Adrenal gland (tissue), 12 donors: ENCODE results near the gene MEIS3. TPM values are rescaled to one million over a fixed set of nuclear protein-coding genes. Genes with fewer than 3 reads are reported as not detected.

Experiments used
- DNase-seq, 7 donors: peaks; one replicate each; pipeline ENCODE4 v3.0.0-alpha.2; 2019 to 2020
- H3K27ac ChIP-seq, 5 donors: fragments of 200-600 bp; sonication (generic) in 4 of 5; 1 replicate in 3 of 5; 2 replicates in 2 of 5; pipeline versions ENCODE4 v1.5.1 to v1.8.0; 2016 to 2020; ENCODE audit warnings: mild to moderate bottlenecking in 1 of 5
- H3K27me3 ChIP-seq: fragments of 200-600 bp; 2 replicates; pipeline ENCODE4 v1.8.0; 2021
- H3K36me3 ChIP-seq, 2 donors: fragments of 200-600 bp; replicated peaks in 1 of 2; 1 replicate in 1 of 2; 2 replicates in 1 of 2; pipeline versions ENCODE4 v1.5.1 to v1.8.0; 2018 to 2022
- H3K4me1 ChIP-seq, 2 donors: fragments of 200-600 bp; replicated peaks in 1 of 2; 1 replicate in 1 of 2; 2 replicates in 1 of 2; pipeline versions ENCODE4 v1.5.1 to v1.8.0; 2018 to 2021
- H3K4me3 ChIP-seq, 4 donors: fragments of 200-600 bp; sonication (generic) in 3 of 4; one replicate each; pipeline ENCODE4 v1.5.1; 2016 to 2018
- H3K9me3 ChIP-seq, 3 donors: fragments of 200-600 bp; sonication (generic) in 1 of 3; replicated peaks in 1 of 3; 1 replicate in 2 of 3; 2 replicates in 1 of 3; pipeline versions ENCODE4 v1.5.1 to v1.8.0; 2016 to 2021
- POLR2A ChIP-seq, 2 donors: fragments of 450-650 bp; IDR thresholded peaks; one replicate each; pipeline ENCODE4 v1.6.1; 2017; ENCODE audit warnings: antibody characterized with exemption in 2 of 2, mild to moderate bottlenecking in 2 of 2, moderate library complexity in 1 of 2
- WGBS, 4 donors: extraction: QIAGEN DNeasy Blood & Tissue Kit in 2 of 4; methylation state at CpG; one replicate each; pipeline versions ENCODE4 v1.1.5 to v1.1.7; 2013 to 2017; 5-methylcytosine and 5-hydroxymethylcytosine counted together
- intact Hi-C, 2 donors: fragments of 100-400 bp; cut with DNase I; formaldehyde crosslinking; loops; one replicate each; pipeline versions ENCODE4 v1.14.1 to v1.15.0; 2022 to 2023
- polyA plus RNA-seq, 3 donors: library from polyadenylated mRNA; stranded (reverse); fragments of 200-250 nt in 2 of 3; fragments of 350-450 nt in 1 of 3; fragmentation: Illumina TruSeq in 1 of 3; extraction: RNeasy Lipid Tissue Mini Kit (QIAGEN cat#74804) in 1 of 3; gene quantifications; one replicate each; pipeline ENCODE4 v1.2.3, GENCODE V29; 2013 to 2014
- total RNA-seq, 9 donors: library from RNA; depleted of rRNA in 4 of 9; stranded (reverse); fragments of >200 nt in 4 of 9; fragments of 120-200 nt in 1 of 9; fragmentation: NEBNext Ultra II Directional in 1 of 9; extraction: Animal tissue kit (Norgen Biotek cat#: 25700) in 1 of 9; gene quantifications; one replicate each; pipeline versions ENCODE4 v1.1.0 to v1.2.4, GENCODE V29; 2013 to 2023
- TF ChIP-seq, protein P1 (sequence below), 6 experiments: fragments of 450-650 bp in 4 of 6; fragments of 200-600 bp in 2 of 6; sonication (generic) in 1 of 6; IDR thresholded peaks; 1 replicate in 5 of 6; 2 replicates in 1 of 6; pipeline versions ENCODE4 v1.5.1 to v1.8.0; 2016 to 2021; ENCODE audit warnings: antibody characterized with exemption in 6 of 6, mild to moderate bottlenecking in 2 of 6, moderate library complexity in 1 of 6
- donor health status: healthy with polysubstance abuse.
- donor health status: Bipolar disorder and iron deficiency.
- donor health status: DM: yes; HTN: yes; CAD: no.
- donor health status: DM: no; HTN: no; CAD: no.
- donor health status: DM: no; HTN: no; CAD: no.
- donor health status: DM: yes; HTN: yes; CAD: no.

MEIS3 gene
- total and polyA plus RNA-seq, 12 donors: 2.1 to 15.5 (median 5.1) TPM

DNA sequence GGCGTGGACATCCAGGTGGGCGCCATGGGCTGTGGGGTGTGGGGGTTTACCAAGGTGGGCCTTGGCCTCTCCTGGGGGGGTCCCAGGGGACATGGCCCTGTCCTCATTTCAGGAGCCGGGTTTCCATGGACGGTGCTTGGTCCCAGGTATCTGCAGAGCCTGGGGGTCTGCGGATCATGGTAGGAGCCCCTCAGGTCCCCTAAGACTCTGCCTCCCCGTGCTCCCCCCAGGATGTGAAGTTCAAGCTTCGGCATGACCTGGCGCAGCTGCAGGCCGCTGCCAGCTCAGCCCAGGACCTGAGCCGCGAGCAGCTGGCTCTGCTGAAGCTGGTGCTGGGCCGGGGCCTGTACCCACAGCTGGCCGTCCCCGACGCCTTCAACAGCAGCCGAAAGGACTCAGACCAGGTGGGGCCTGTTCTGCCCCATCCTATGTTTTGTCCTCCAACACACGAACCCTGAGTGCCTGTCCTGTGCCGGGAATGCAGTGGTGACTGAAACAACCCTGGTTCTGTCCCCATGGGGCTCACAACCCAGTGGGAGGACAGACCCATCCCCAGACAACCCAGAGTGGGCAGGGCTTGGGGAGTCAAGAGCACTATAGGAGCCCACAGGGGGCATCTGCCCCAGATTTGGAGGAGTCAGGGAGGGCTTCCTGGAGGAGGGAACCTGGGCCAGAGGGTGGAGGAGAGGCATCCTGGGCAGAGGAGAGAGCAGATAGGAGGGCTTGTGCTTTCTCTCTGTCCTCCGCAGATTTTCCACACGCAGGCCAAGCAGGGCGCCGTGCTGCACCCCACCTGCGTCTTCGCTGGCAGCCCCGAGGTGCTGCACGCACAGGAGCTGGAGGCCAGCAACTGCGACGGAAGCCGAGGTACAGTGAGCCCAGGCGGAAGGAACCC is 43.4 kb downstream of the MEIS3 start:
- intact Hi-C loops: no loop called here
- no peak for TF ChIP-seq POLR2A (IDR thresholded peaks at IDR 0.05)
- TF ChIP-seq, protein P1, sequence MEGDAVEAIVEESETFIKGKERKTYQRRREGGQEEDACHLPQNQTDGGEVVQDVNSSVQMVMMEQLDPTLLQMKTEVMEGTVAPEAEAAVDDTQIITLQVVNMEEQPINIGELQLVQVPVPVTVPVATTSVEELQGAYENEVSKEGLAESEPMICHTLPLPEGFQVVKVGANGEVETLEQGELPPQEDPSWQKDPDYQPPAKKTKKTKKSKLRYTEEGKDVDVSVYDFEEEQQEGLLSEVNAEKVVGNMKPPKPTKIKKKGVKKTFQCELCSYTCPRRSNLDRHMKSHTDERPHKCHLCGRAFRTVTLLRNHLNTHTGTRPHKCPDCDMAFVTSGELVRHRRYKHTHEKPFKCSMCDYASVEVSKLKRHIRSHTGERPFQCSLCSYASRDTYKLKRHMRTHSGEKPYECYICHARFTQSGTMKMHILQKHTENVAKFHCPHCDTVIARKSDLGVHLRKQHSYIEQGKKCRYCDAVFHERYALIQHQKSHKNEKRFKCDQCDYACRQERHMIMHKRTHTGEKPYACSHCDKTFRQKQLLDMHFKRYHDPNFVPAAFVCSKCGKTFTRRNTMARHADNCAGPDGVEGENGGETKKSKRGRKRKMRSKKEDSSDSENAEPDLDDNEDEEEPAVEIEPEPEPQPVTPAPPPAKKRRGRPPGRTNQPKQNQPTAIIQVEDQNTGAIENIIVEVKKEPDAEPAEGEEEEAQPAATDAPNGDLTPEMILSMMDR (IDR thresholded peaks at IDR 0.05): no peak
- WGBS, 4 donors: 89 to 95% (median 92%) methylated on average over 18 to 30 of the region's 30 CpGs
- no peaks in the 10 kb centered on the region for H3K9me3 ChIP-seq
- H3K27ac ChIP-seq: no peak overlapping the region
- H3K4me3 ChIP-seq: no peak overlapping the region
- H3K27me3 ChIP-seq: no peaks in the 10 kb centered on the region
- peaks cover 0 to 10% of the 10 kb centered on the region in 2 donors for H3K4me1 ChIP-seq
- H3K36me3 ChIP-seq: peaks cover 0 to 85% of the 10 kb centered on the region in 2 donors
- no peak for DNase-seq

DNA sequence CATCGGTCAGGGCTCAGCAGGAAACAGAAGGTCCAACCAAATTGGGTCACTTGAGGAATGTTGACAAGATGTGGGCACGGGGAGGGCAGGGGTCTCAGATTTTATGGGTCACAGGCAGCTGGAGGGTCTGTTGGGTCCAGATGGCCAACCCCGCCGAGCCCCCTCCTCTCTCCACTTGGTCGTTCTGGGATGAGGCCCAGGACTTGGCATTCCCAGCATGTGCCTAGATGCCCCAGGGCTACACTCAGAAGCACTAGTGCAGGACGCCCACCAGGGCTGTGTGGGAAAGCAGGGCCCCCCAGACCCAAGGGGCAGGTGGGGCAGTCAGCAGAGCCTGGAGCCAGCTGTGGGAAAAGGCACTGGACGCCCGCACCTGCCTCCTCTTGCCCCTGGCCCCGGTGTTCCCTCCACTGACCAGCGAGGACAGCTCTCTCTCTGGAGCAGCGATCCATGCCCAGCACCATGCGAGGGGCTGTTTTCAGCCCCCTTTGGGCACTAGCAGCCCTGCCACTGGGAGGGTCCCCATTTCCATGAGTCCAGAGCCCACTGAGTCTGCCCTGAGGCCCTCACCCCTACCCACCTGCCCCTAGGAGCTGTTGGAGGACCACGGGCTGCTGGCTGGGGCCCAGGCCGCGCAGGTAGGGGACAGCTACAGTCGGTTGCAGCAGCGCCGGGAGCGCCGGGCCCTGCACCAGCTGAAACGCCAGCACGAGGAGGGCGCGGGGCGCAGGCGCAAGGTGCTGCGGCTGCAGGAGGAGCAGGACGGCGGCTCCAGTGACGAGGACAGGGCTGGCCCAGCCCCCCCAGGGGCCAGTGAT is 44.2 kb downstream of the MEIS3 start:
- Histone ChIP-seq H3K27ac (no peak overlapping the region), H3K4me1 (peaks cover 0 to 17% of the 10 kb centered on the region in 2 donors), H3K9me3 (no peaks in the 10 kb centered on the region), H3K27me3 (no peaks in the 10 kb centered on the region), H3K4me3 (no peak overlapping the region), H3K36me3 (peaks cover 0 to 76% of the 10 kb centered on the region in 2 donors)
- intact Hi-C loops: no loop called here
- WGBS, 4 donors: 86 to 97% (median 92%) methylated on average over 7 to 30 of the region's 30 CpGs
- no peak for DNase-seq
- TF ChIP-seq, protein P1 (IDR thresholded peaks at IDR 0.05): no peak
- TF ChIP-seq POLR2A (IDR thresholded peaks at IDR 0.05): no peak

DNA sequence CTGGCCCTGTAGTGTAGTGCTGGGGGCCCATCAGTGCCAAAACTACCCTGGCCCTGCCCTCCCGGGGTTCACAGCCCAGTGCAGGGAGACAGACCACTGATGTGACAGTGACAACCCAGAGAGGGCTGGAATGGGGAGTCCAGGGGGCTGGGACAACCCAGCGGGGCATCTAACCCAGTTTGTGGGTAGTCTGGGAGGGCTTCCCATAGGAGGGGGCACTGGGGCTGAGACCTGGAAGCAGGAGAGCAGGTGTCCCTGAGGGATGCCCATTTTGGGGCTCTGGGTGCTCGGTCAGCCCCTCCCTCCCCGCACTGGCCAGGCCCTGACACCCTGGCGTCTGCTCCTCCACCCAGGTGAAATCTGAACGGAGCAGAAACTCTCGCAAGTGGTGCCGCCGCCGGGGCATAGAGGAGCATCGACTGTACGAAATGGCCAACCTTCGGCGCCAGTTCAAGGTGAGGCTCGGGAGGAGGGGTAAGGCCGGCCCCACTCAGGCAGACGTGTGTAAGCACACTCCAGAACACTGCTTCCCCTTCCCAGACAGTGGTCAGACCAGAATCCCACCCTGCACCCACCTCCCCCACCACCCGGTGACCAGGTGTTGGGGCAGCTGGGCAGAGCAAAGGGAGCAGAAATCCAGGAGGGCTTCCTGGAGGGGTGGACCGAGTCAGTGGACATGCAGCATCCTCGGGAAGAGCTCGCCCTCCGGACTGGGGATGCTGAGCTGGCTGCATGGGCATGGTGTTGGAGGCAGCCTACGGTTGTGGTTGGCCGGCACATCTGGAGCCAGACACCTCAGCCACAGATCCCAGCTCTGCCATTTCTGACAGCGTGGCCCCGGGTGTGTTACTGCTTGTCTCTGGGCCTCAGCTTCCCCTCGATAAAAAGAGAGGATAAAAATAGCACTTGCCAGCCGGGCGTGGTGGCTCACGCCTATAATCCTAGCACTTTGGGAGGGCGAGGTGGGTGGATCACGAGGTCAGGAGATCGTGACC is 45.8 kb downstream of the MEIS3 start:
- WGBS, 4 donors: 91 to 93% (median 91%) methylated on average over 23 to 33 of the region's 33 CpGs
- intact Hi-C loops: no loop called here

More for the DNA sequence above, 45.8 kb downstream of the MEIS3 start:
- no peak overlapping the region for H3K4me3 ChIP-seq
- DNase-seq: no peak
- H3K27ac ChIP-seq: no peak overlapping the region
- TF ChIP-seq, protein P1 (IDR thresholded peaks at IDR 0.05): no peak
- TF ChIP-seq POLR2A (IDR thresholded peaks at IDR 0.05): no peak
- H3K36me3 ChIP-seq: peaks cover 0 to 85% of the 10 kb centered on the region in 2 donors
- no peaks in the 10 kb centered on the region for H3K9me3 ChIP-seq
- H3K4me1 ChIP-seq: peaks cover 0 to 21% of the 10 kb centered on the region in 2 donors
- H3K27me3 ChIP-seq: no peaks in the 10 kb centered on the region
